ENCODE measurements around the gene ESRP2.
A peak's percentile ranks its signal among the peaks of the same experiment; 100 is the strongest.

- TF ChIP-seq CTCF (IDR thresholded peaks at IDR 0.05 in 4 of 5, conservative IDR thresholded peaks at IDR 0.05 in 1 of 5) = peak in 1 of 5 experiments; percentile 16
- TF ChIP-seq POLR2A (IDR thresholded peaks at IDR 0.05) = peak; percentile 51 to 86
These were observed 48.1 kb upstream of the ESRP2 start for GRCh38 chr16:68283801-68284598.
